Activated naive CD4-positive, alpha-beta T cell (primary cell): ENCODE data around the gene ULK4.

Source experiments
- DNase-seq, 4 experiments: peaks; one replicate each; lab custom pipeline; 2025; lab: John Stamatoyannopoulos, UW

Gene ULK4

GRCh38 chr3:41260063-41260450 lies 701.8 kb downstream of the ULK4 start:
- DNase-seq, result no peak

GRCh38 chr3:41259449-41260062 lies 702.3 kb downstream of the ULK4 start:
- no peak for DNase-seq

GRCh38 chr3:41258239-41258800 lies 703.6 kb downstream of the ULK4 start:
- no peak for DNase-seq

GRCh38 chr3:41251593-41251992 lies 710.3 kb downstream of the ULK4 start:
- no peak for DNase-seq

- no peak for DNase-seq
These were observed 711.1 kb downstream of the ULK4 start for GRCh38 chr3:41250825-41251224.

GRCh38 chr3:41249318-41249717 lies 712.6 kb downstream of the ULK4 start:
- no peak for DNase-seq

GRCh38 chr3:41248525-41248924 lies 713.4 kb downstream of the ULK4 start:
- DNase-seq, result no peak

GRCh38 chr3:41247055-41248004 lies 714.6 kb downstream of the ULK4 start:
- no peak for DNase-seq

- DNase-seq, result no peak
These were observed 717.1 kb downstream of the ULK4 start for GRCh38 chr3:41244620-41245336.

GRCh38 chr3:41243183-41243582 lies 718.7 kb downstream of the ULK4 start:
- DNase-seq, result no peak

- DNase-seq, result no peak
These were observed 719.9 kb downstream of the ULK4 start for GRCh38 chr3:41241800-41242571.

GRCh38 chr3:41241161-41241560 lies 720.7 kb downstream of the ULK4 start:
- no peak for DNase-seq

GRCh38 chr3:41239587-41239986 lies 722.3 kb downstream of the ULK4 start:
- no peak for DNase-seq

- DNase-seq, result no peak
These were observed 724.0 kb downstream of the ULK4 start for GRCh38 chr3:41237907-41238306.

GRCh38 chr3:41236228-41236627 lies 725.7 kb downstream of the ULK4 start:
- DNase-seq, result no peak

GRCh38 chr3:41234823-41235721 lies 726.8 kb downstream of the ULK4 start:
- DNase-seq, result no peak

GRCh38 chr3:41224120-41224806 lies 737.6 kb downstream of the ULK4 start:
- DNase-seq, result no peak

- DNase-seq, result no peak
These were observed 738.2 kb downstream of the ULK4 start for GRCh38 chr3:41223691-41224090.

- DNase-seq, result no peak
These were observed 738.8 kb downstream of the ULK4 start for GRCh38 chr3:41223078-41223477.

- no peak for DNase-seq
These were observed 739.4 kb downstream of the ULK4 start for GRCh38 chr3:41222501-41222900.
